Esophagus squamous epithelium (tissue), 5 donors: Measurements from ENCODE around the gene ZNF644. TPM values are rescaled to one million over a fixed set of nuclear protein-coding genes. Genes with fewer than 3 reads are reported as not detected.
"Not testable (repeated sequence)": the region's sequence is repeated elsewhere in the genome, so short reads cannot be mapped to it uniquely, and the experiment has no call there.

Experiments
- DNase-seq: peaks from one replicate; lab custom pipeline; 2025; lab: John Stamatoyannopoulos, UW
- H3K27ac ChIP-seq, 4 donors: fragments of 200-600 bp; sonication (generic); one replicate each; pipeline ENCODE4 v1.5.1; 2016 to 2019; ENCODE audit warnings: mild to moderate bottlenecking in 1 of 4
- H3K27me3 ChIP-seq, 4 donors: fragments of 200-600 bp; sonication (generic); 1 replicate in 3 of 4; 2 replicates in 1 of 4; pipeline versions ENCODE4 v1.5.1 to v1.6.0; 2017 to 2021; ENCODE audit warnings: antibody characterized with exemption in 1 of 4
- H3K36me3 ChIP-seq, 3 donors: fragments of 200-600 bp; sonication (generic); one replicate each; pipeline ENCODE4 v1.5.1; 2016 to 2019
- H3K4me1 ChIP-seq, 3 donors: fragments of 200-600 bp; sonication (generic); one replicate each; pipeline ENCODE4 v1.5.1; 2017 to 2019
- H3K4me3 ChIP-seq, 4 donors: fragments of 200-600 bp; sonication (generic); 1 replicate in 3 of 4; 2 replicates in 1 of 4; pipeline ENCODE4 v1.5.1; 2016 to 2019; ENCODE audit warnings: mild to moderate bottlenecking in 2 of 4, moderate library complexity in 1 of 4
- H3K9me3 ChIP-seq, 3 donors: fragments of 200-600 bp; sonication (generic); one replicate each; pipeline ENCODE4 v1.5.1; 2016 to 2019
- POLR2A ChIP-seq, 4 donors: fragments of 450-650 bp; IDR thresholded peaks; one replicate each; pipeline ENCODE4 v1.6.1; 2017; ENCODE audit warnings: antibody characterized with exemption in 4 of 4, mild to moderate bottlenecking in 4 of 4, moderate library complexity in 3 of 4
- WGBS, 2 donors: methylation state at CpG; one replicate each; pipeline ENCODE4 v1.1.5; 2018; 5-methylcytosine and 5-hydroxymethylcytosine counted together
- intact Hi-C: fragments of 100-400 bp; cut with DNase I; formaldehyde crosslinking; loops from one replicate; pipeline ENCODE4 v1.15.0; 2022
- total RNA-seq, 4 donors: library from RNA; depleted of rRNA; stranded (reverse); fragments of >200 nt; gene quantifications; one replicate each; pipeline ENCODE4 v1.1.0, GENCODE V29; 2016
- TF ChIP-seq, protein P1 (sequence below), 6 experiments: fragments of 450-650 bp in 4 of 6; fragments of 200-600 bp in 2 of 6; sonication (generic) in 2 of 6; IDR thresholded peaks; one replicate each; pipeline ENCODE4 v1.5.1; 2016 to 2019; ENCODE audit warnings: antibody characterized with exemption in 6 of 6, mild to moderate bottlenecking in 4 of 6, moderate library complexity in 4 of 6
- donor health status: DM: yes; HTN: yes; CAD: no.

The ZNF644 gene
- total RNA-seq, 4 donors from 2014 or later, result 19.6 to 51.3 (median 31.5) TPM

DNA sequence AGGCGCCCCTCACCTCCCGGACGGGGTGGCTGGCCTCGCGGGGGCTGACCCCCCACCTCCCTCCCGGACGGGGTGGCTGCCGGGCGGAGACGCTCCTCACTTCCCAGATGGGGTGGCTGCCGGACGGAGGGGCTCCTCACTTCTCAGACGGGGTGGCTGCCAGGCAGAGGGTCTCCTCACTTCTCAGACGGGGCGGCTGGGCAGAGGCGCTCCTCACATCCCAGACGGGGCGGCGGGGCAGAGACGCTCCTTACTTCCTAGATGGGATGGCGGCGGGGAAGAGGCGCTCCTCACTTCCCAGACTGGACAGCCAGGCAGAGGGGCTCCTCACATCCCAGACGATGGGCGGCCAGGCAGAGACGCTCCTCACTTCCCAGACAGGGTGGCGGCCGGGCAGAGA is 130.1 kb downstream of the ZNF644 start:
- H3K4me1 ChIP-seq, intact Hi-C loops, H3K36me3 ChIP-seq, H3K4me3 ChIP-seq, H3K27me3 ChIP-seq, DNase-seq, H3K9me3 ChIP-seq, H3K27ac ChIP-seq: not testable (repeated sequence)
- no CpG with 5 or more reads among the region's 28 CpGs for WGBS, 2 donors

DNA sequence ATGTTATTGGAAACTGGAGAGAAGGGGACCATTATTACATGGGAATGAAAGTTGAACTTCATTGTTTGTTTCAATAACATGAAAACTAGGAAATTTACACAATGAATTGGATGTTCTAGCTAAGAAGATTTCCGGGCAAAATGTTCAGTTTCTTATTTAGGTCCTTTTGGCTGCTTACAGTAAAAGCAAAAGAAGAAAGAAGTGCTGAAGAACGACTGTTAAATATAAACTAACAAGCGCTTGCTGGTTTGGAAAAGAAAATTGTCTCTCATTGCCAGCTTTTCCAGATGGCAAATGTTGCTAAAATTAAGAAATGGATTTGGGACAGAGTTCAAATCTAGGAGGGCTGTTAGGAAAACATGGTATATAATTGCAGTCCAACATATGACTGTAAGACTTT is 139.6 kb downstream of the ZNF644 start:
- H3K27ac ChIP-seq, result no peak overlapping the region
- intact Hi-C loops, result no loop called here
- no peaks in the 10 kb centered on the region for H3K27me3 ChIP-seq
- WGBS, 2 donors, result 47 to 56% methylated on average over 3 of the region's 3 CpGs
- no peak overlapping the region for H3K4me3 ChIP-seq
- no peaks in the 10 kb centered on the region for H3K4me1 ChIP-seq
- TF ChIP-seq POLR2A (IDR thresholded peaks at IDR 0.05), result no peak
- TF ChIP-seq, protein P1, sequence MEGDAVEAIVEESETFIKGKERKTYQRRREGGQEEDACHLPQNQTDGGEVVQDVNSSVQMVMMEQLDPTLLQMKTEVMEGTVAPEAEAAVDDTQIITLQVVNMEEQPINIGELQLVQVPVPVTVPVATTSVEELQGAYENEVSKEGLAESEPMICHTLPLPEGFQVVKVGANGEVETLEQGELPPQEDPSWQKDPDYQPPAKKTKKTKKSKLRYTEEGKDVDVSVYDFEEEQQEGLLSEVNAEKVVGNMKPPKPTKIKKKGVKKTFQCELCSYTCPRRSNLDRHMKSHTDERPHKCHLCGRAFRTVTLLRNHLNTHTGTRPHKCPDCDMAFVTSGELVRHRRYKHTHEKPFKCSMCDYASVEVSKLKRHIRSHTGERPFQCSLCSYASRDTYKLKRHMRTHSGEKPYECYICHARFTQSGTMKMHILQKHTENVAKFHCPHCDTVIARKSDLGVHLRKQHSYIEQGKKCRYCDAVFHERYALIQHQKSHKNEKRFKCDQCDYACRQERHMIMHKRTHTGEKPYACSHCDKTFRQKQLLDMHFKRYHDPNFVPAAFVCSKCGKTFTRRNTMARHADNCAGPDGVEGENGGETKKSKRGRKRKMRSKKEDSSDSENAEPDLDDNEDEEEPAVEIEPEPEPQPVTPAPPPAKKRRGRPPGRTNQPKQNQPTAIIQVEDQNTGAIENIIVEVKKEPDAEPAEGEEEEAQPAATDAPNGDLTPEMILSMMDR (IDR thresholded peaks at IDR 0.05), result no peak
- no peak for DNase-seq
- H3K9me3 ChIP-seq, result peaks cover 0 to 38% (median 29%) of the 10 kb centered on the region in 3 donors
- H3K36me3 ChIP-seq, result no peaks in the 10 kb centered on the region

DNA sequence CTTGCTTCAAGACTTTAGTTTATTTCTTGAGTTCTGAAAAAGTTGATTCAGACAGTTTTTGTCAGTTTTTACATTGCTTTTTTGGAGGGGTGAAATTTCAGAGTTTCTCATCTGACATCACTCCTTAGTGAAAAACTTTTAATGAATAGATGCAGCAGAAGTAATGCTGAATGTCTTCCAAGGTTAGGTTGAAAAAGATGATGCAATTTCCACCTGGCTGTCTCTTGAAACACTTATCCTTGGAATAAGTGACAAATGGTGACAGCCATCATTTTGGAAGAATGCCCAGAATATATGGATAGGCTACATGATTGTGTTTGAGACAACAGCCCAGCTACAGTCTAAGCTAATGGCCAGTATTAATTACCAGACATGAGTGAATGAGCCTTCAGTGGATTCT is 140.8 kb downstream of the ZNF644 start:
- no peak overlapping the region for H3K27ac ChIP-seq
- no peak for DNase-seq
- TF ChIP-seq, protein P1 (IDR thresholded peaks at IDR 0.05), result no peak
- TF ChIP-seq POLR2A (IDR thresholded peaks at IDR 0.05), result no peak
- no peaks in the 10 kb centered on the region for H3K36me3 ChIP-seq
- no peaks in the 10 kb centered on the region for H3K4me1 ChIP-seq
- H3K27me3 ChIP-seq, result no peaks in the 10 kb centered on the region
- H3K9me3 ChIP-seq, result peaks cover 0 to 38% (median 29%) of the 10 kb centered on the region in 3 donors
- intact Hi-C loops, result no loop called here
- no peak overlapping the region for H3K4me3 ChIP-seq

DNA sequence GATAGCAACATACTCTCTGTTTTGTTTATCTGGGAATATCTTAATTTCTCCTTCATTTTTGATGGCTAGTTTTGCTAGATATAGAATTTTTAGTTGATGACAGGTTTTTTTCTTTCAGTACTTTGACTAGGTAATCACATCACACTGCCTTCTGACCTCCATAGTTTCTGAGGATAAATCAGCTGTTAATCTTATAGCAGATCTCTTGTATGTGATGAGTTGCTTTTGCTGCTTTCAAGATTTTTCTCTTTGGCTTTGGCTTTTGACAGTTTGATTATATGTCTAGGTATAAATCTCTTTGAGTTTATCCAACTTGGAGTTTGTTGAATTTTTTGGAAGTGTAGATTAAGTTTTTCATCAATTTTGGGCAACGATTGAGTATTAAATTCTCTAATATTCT is 142.6 kb downstream of the ZNF644 start:
- Histone ChIP-seq H3K4me3 (no peak overlapping the region), H3K27ac (no peak overlapping the region), H3K4me1 (no peaks in the 10 kb centered on the region), H3K27me3 (no peaks in the 10 kb centered on the region), H3K36me3 (no peaks in the 10 kb centered on the region), H3K9me3 (peaks cover 0 to 38% (median 29%) of the 10 kb centered on the region in 3 donors)
- intact Hi-C loops, result no loop called here
- WGBS, 2 donors, result 88 to 91% methylated on average over 1 of the region's 1 CpG
- no peak for DNase-seq
- TF ChIP-seq, protein P1 (IDR thresholded peaks at IDR 0.05), result no peak
- no peak for TF ChIP-seq POLR2A (IDR thresholded peaks at IDR 0.05)

DNA sequence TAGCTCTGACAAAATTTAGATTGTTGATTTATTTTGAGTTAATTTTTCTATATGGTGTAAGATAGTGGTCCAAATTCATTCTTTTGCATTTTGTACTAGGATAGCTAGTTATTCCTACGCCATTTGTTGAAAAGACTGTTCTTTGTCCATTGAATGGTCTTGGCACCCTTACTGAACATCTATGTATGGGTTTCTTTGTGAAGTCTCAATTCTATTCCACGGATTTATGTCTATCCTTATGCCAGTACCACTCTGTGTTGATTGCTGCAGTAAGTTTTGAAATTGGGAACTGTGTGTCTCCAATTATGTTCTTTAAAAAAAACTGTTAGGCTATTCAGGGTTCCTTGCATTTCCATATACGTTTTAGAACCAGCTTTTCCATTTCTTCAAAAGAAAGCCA is 145.7 kb downstream of the ZNF644 start:
- Histone ChIP-seq H3K27me3 (no peaks in the 10 kb centered on the region), H3K4me3 (no peak overlapping the region), H3K9me3 (peaks cover 0 to 28% (median 20%) of the 10 kb centered on the region in 3 donors), H3K4me1 (no peaks in the 10 kb centered on the region), H3K27ac (no peak overlapping the region), H3K36me3 (no peaks in the 10 kb centered on the region)
- 53 to 78% methylated on average over 3 of the region's 3 CpGs for WGBS, 2 donors
- DNase-seq, result no peak
- intact Hi-C loops, result no loop called here
- TF ChIP-seq, protein P1 (IDR thresholded peaks at IDR 0.05), result no peak
- no peak for TF ChIP-seq POLR2A (IDR thresholded peaks at IDR 0.05)
